ENCODE results near the gene AICDA. TPM values are rescaled to one million over a fixed set of nuclear protein-coding genes. Genes with fewer than 3 reads are reported as not detected.
"Not testable (repeated sequence)": the region's sequence is repeated elsewhere in the genome, so short reads cannot be mapped to it uniquely, and the experiment has no call there.

AICDA gene
- total and polyA plus RNA-seq, 5 donors from 2014 or later: not detected

GRCh38 chr12:8593246-8593645 lies 19.4 kb downstream of the AICDA start:
- Histone ChIP-seq H3K36me3 (ENCODE audit: control insufficient read depth, insufficient read depth, low read length) (no peaks in the 10 kb centered on the region), H3K4me1 (ENCODE audit: control insufficient read depth, insufficient read depth, low read length, poor library complexity, severe bottlenecking) (no peaks in the 10 kb centered on the region), H3K4me3 (ENCODE audit: low read depth, low read length) (no peak overlapping the region), H3K27ac (ENCODE audit: insufficient read depth, low read length, poor library complexity, severe bottlenecking) (no peak overlapping the region), H3K27me3 (ENCODE audit: control insufficient read depth, insufficient read depth, low read length) (no peaks in the 10 kb centered on the region), H3K9me3 (ENCODE audit: control insufficient read depth in 2 of 2, low read length in 2 of 2) (no peaks in the 10 kb centered on the region)
- Mint-ChIP-seq H3K27me3 (peaks cover 15% of the 10 kb centered on the region), H3K4me3 (no peak overlapping the region), H3K9me3 (peaks cover 0 to 1% (median 0%) of the 10 kb centered on the region in 7 donors), H3K27ac (no peak overlapping the region), H3K4me1 (peaks cover 0 to 12% (median 2%) of the 10 kb centered on the region in 4 donors), H3K36me3 (no peaks in the 10 kb centered on the region)
- no peak for DNase-seq
- no peak for ATAC-seq (ENCODE audit: low read depth in 2 of 2)

- ATAC-seq (ENCODE audit: low read depth in 2 of 2) (peak in 1 of 2 donors; percentile 46), DNase-seq (peak in 2 of 3 donors; percentile 7 to 9)
- Histone ChIP-seq H3K27ac (ENCODE audit: insufficient read depth, low read length, poor library complexity, severe bottlenecking) (no peak overlapping the region), H3K27me3 (ENCODE audit: control insufficient read depth, insufficient read depth, low read length) (no peaks in the 10 kb centered on the region), H3K4me1 (ENCODE audit: control insufficient read depth, insufficient read depth, low read length, poor library complexity, severe bottlenecking) (no peaks in the 10 kb centered on the region), H3K4me3 (ENCODE audit: low read depth, low read length) (no peak overlapping the region), H3K36me3 (ENCODE audit: control insufficient read depth, insufficient read depth, low read length) (no peaks in the 10 kb centered on the region), H3K9me3 (ENCODE audit: control insufficient read depth in 2 of 2, low read length in 2 of 2) (no peaks in the 10 kb centered on the region)
- H3K36me3 Mint-ChIP-seq: no peaks in the 10 kb centered on the region
- H3K27ac Mint-ChIP-seq: peak overlapping the region in 1 of 3 donors; percentile 53
- peak overlapping the region in 1 of 4 donors; percentile 72 for H3K4me3 Mint-ChIP-seq
- peaks cover 0 to 1% (median 0%) of the 10 kb centered on the region in 7 donors for H3K9me3 Mint-ChIP-seq
- H3K4me1 Mint-ChIP-seq: peaks cover 0 to 12% (median 2%) of the 10 kb centered on the region in 4 donors
- H3K27me3 Mint-ChIP-seq: peaks cover 11% of the 10 kb centered on the region
Measured at GRCh38 chr12:8590842-8591545, 21.7 kb downstream of the AICDA start.

GRCh38 chr12:8589679-8590078 lies 23.0 kb downstream of the AICDA start:
- no peak for DNase-seq

GRCh38 chr12:8584478-8584877 lies 28.2 kb downstream of the AICDA start:
- H3K27me3 ChIP-seq (ENCODE audit: control insufficient read depth, insufficient read depth, low read length); ATAC-seq (ENCODE audit: low read depth in 2 of 2); H3K4me3 Mint-ChIP-seq; H3K27me3 Mint-ChIP-seq; H3K36me3 ChIP-seq (ENCODE audit: control insufficient read depth, insufficient read depth, low read length); H3K4me1 Mint-ChIP-seq; DNase-seq; H3K9me3 ChIP-seq (ENCODE audit: control insufficient read depth in 2 of 2, low read length in 2 of 2); H3K4me1 ChIP-seq (ENCODE audit: control insufficient read depth, insufficient read depth, low read length, poor library complexity, severe bottlenecking); H3K4me3 ChIP-seq (ENCODE audit: low read depth, low read length); H3K27ac ChIP-seq (ENCODE audit: insufficient read depth, low read length, poor library complexity, severe bottlenecking); H3K9me3 Mint-ChIP-seq; H3K27ac Mint-ChIP-seq; H3K36me3 Mint-ChIP-seq: not testable (repeated sequence)

More at GRCh38 chr12:8589679-8590078, 23.0 kb downstream of the AICDA start:
- no peaks in the 10 kb centered on the region for H3K36me3 ChIP-seq (ENCODE audit: control insufficient read depth, insufficient read depth, low read length)
- peak overlapping the region in 1 of 4 donors; percentile 22 for H3K4me3 Mint-ChIP-seq
- peaks cover 0 to 12% (median 2%) of the 10 kb centered on the region in 4 donors for H3K4me1 Mint-ChIP-seq
- H3K27me3 Mint-ChIP-seq: peaks cover 11% of the 10 kb centered on the region
- no peaks in the 10 kb centered on the region for H3K9me3 ChIP-seq (ENCODE audit: control insufficient read depth in 2 of 2, low read length in 2 of 2)
- H3K27ac ChIP-seq (ENCODE audit: insufficient read depth, low read length, poor library complexity, severe bottlenecking): no peak overlapping the region
- H3K4me1 ChIP-seq (ENCODE audit: control insufficient read depth, insufficient read depth, low read length, poor library complexity, severe bottlenecking): no peaks in the 10 kb centered on the region
- no peak overlapping the region for H3K27ac Mint-ChIP-seq
- H3K4me3 ChIP-seq (ENCODE audit: low read depth, low read length): no peak overlapping the region
- no peaks in the 10 kb centered on the region for H3K27me3 ChIP-seq (ENCODE audit: control insufficient read depth, insufficient read depth, low read length)
- no peaks in the 10 kb centered on the region for H3K36me3 Mint-ChIP-seq
- no peak for ATAC-seq (ENCODE audit: low read depth in 2 of 2)
- H3K9me3 Mint-ChIP-seq: peaks cover 0 to 1% (median 0%) of the 10 kb centered on the region in 7 donors

- Histone ChIP-seq H3K27me3 (ENCODE audit: control insufficient read depth, insufficient read depth, low read length) (no peaks in the 10 kb centered on the region), H3K27ac (ENCODE audit: insufficient read depth, low read length, poor library complexity, severe bottlenecking) (no peak overlapping the region), H3K4me3 (ENCODE audit: low read depth, low read length) (no peak overlapping the region), H3K36me3 (ENCODE audit: control insufficient read depth, insufficient read depth, low read length) (no peaks in the 10 kb centered on the region), H3K4me1 (ENCODE audit: control insufficient read depth, insufficient read depth, low read length, poor library complexity, severe bottlenecking) (no peaks in the 10 kb centered on the region), H3K9me3 (ENCODE audit: control insufficient read depth in 2 of 2, low read length in 2 of 2) (no peaks in the 10 kb centered on the region)
- Mint-ChIP-seq H3K27ac (no peak overlapping the region), H3K36me3 (no peaks in the 10 kb centered on the region), H3K9me3 (no peaks in the 10 kb centered on the region), H3K4me3 (no peak overlapping the region), H3K4me1 (peaks cover 0 to 4% (median 0%) of the 10 kb centered on the region in 4 donors), H3K27me3 (peaks cover 6% of the 10 kb centered on the region)
- ATAC-seq (ENCODE audit: low read depth in 2 of 2) (no peak), DNase-seq (no peak)
Measured at GRCh38 chr12:8584004-8584403, 28.7 kb downstream of the AICDA start.

- Histone ChIP-seq H3K9me3 (ENCODE audit: control insufficient read depth in 2 of 2, low read length in 2 of 2) (no peaks in the 10 kb centered on the region), H3K4me3 (ENCODE audit: low read depth, low read length) (no peak overlapping the region), H3K4me1 (ENCODE audit: control insufficient read depth, insufficient read depth, low read length, poor library complexity, severe bottlenecking) (no peaks in the 10 kb centered on the region), H3K36me3 (ENCODE audit: control insufficient read depth, insufficient read depth, low read length) (no peaks in the 10 kb centered on the region), H3K27ac (ENCODE audit: insufficient read depth, low read length, poor library complexity, severe bottlenecking) (no peak overlapping the region), H3K27me3 (ENCODE audit: control insufficient read depth, insufficient read depth, low read length) (no peaks in the 10 kb centered on the region)
- H3K4me3 Mint-ChIP-seq: no peak overlapping the region
- no peaks in the 10 kb centered on the region for H3K4me1 Mint-ChIP-seq
- no peak for ATAC-seq (ENCODE audit: low read depth in 2 of 2)
- no peak overlapping the region for H3K27ac Mint-ChIP-seq
- peaks cover 6% of the 10 kb centered on the region for H3K27me3 Mint-ChIP-seq
- no peaks in the 10 kb centered on the region for H3K36me3 Mint-ChIP-seq
- H3K9me3 Mint-ChIP-seq: no peaks in the 10 kb centered on the region
- DNase-seq: no peak
Measured at GRCh38 chr12:8581098-8581784, 31.4 kb downstream of the AICDA start.

GRCh38 chr12:8577879-8578278 lies 34.8 kb downstream of the AICDA start:
- Mint-ChIP-seq H3K27me3 (peaks cover 14% of the 10 kb centered on the region), H3K4me1 (peaks cover 0 to under 1% (median under 1%) of the 10 kb centered on the region in 4 donors), H3K27ac (no peak overlapping the region)

More at GRCh38 chr12:8577879-8578278, 34.8 kb downstream of the AICDA start:
- DNase-seq (no peak), ATAC-seq (ENCODE audit: low read depth in 2 of 2) (no peak)
- Histone ChIP-seq H3K36me3 (ENCODE audit: control insufficient read depth, insufficient read depth, low read length) (no peaks in the 10 kb centered on the region), H3K27me3 (ENCODE audit: control insufficient read depth, insufficient read depth, low read length) (no peaks in the 10 kb centered on the region), H3K4me3 (ENCODE audit: low read depth, low read length) (no peak overlapping the region), H3K9me3 (ENCODE audit: control insufficient read depth in 2 of 2, low read length in 2 of 2) (no peaks in the 10 kb centered on the region), H3K4me1 (ENCODE audit: control insufficient read depth, insufficient read depth, low read length, poor library complexity, severe bottlenecking) (no peaks in the 10 kb centered on the region), H3K27ac (ENCODE audit: insufficient read depth, low read length, poor library complexity, severe bottlenecking) (no peak overlapping the region)
- no peaks in the 10 kb centered on the region for H3K36me3 Mint-ChIP-seq
- no peak overlapping the region for H3K4me3 Mint-ChIP-seq
- H3K9me3 Mint-ChIP-seq: no peaks in the 10 kb centered on the region

All from CD4-positive, CD25-positive, alpha-beta regulatory T cell (primary cell).